HepG2 (cell line): Measurements from ENCODE around the gene CD24. TPM values are rescaled to one million over a fixed set of nuclear protein-coding genes. Genes with fewer than 3 reads are reported as not detected.
A peak's percentile ranks its signal among the peaks of the same experiment; 100 is the strongest.

ENCODE experiments used
- AKAP8 ChIP-seq: sonication (generic); formaldehyde crosslinking; IDR thresholded peaks from 2 replicates; pipeline ENCODE4 v1.5.1; 2020; ENCODE audit warnings: mild to moderate bottlenecking, missing genetic modification reagents
- AKNA ChIP-seq: sonication (generic); formaldehyde crosslinking; IDR thresholded peaks from 2 replicates; pipeline ENCODE4 v1.4.0; 2020; ENCODE audit warnings: missing genetic modification reagents, borderline replicate concordance
- BRCA1 ChIP-seq: sonication (generic); formaldehyde crosslinking; IDR thresholded peaks from 2 replicates; pipeline ENCODE4 v1.4.0; 2020; ENCODE audit warnings: missing genetic modification reagents
- CAMTA2 ChIP-seq: sonication (generic); formaldehyde crosslinking; IDR thresholded peaks from 2 replicates; pipeline ENCODE4 v1.4.0; 2020; ENCODE audit warnings: mild to moderate bottlenecking, missing genetic modification reagents, borderline replicate concordance
- DRAP1 ChIP-seq: IDR thresholded peaks from 2 replicates; pipeline ENCODE4 v1.6.1; 2016; ENCODE audit warnings: missing genetic modification reagents, missing compliant biosample characterization
- HNF4A ChIP-seq: sonication (generic); formaldehyde crosslinking; IDR thresholded peaks from 2 replicates; pipeline ENCODE4 v1.4.0; 2020; ENCODE audit warnings: missing genetic modification reagents
- HOXA3 ChIP-seq: sonication (generic); formaldehyde crosslinking; IDR thresholded peaks from 2 replicates; pipeline ENCODE4 v1.5.0; 2020; ENCODE audit warnings: missing genetic modification reagents
- HOXA5 ChIP-seq: sonication (generic); formaldehyde crosslinking; IDR thresholded peaks from 2 replicates; pipeline ENCODE4 v1.4.0; 2020; ENCODE audit warnings: missing genetic modification reagents
- MIER3 ChIP-seq: IDR thresholded peaks from 2 replicates; pipeline ENCODE4 v1.6.1; 2016; ENCODE audit warnings: missing compliant biosample characterization, borderline replicate concordance
- SAFB2 ChIP-seq: sonication (generic); formaldehyde crosslinking; IDR thresholded peaks from 2 replicates; pipeline ENCODE4 v1.5.1; 2020; ENCODE audit warnings: missing genetic modification reagents, low read depth, mild to moderate bottlenecking, borderline replicate concordance
- SOX5 ChIP-seq: IDR thresholded peaks from 2 replicates; pipeline ENCODE4 v1.6.1; 2016; ENCODE audit warnings: borderline replicate concordance
- ZBTB2 ChIP-seq: sonication (generic); formaldehyde crosslinking; IDR thresholded peaks from 2 replicates; pipeline ENCODE4 v1.8.0; 2022; ENCODE audit warnings: low read depth, missing genetic modification reagents
- ZNF230 ChIP-seq: sonication (generic); formaldehyde crosslinking; IDR thresholded peaks from 2 replicates; pipeline ENCODE4 v1.4.0; 2020; ENCODE audit warnings: mild to moderate bottlenecking, missing genetic modification reagents
- ZNF235 ChIP-seq: sonication (generic); formaldehyde crosslinking; IDR thresholded peaks from 2 replicates; pipeline ENCODE4 v1.8.1; 2023; ENCODE audit warnings: mild to moderate bottlenecking, missing genetic modification reagents, borderline replicate concordance
- ZNF274 ChIP-seq: sonication (generic); formaldehyde crosslinking; IDR thresholded peaks from 2 replicates; pipeline ENCODE4 v1.5.1; 2020; ENCODE audit warnings: mild to moderate bottlenecking, missing genetic modification reagents
- ZNF280D ChIP-seq: sonication (generic); formaldehyde crosslinking; IDR thresholded peaks from 2 replicates; pipeline ENCODE4 v1.5.1; 2020; ENCODE audit warnings: mild to moderate bottlenecking, missing genetic modification reagents
- ZNF30 ChIP-seq: sonication (generic); formaldehyde crosslinking; IDR thresholded peaks from 2 replicates; pipeline ENCODE4 v1.5.0; 2020; ENCODE audit warnings: mild to moderate bottlenecking, missing genetic modification reagents
- ZNF343 ChIP-seq: sonication (generic); formaldehyde crosslinking; IDR thresholded peaks from 2 replicates; pipeline ENCODE4 v1.4.0; 2020; ENCODE audit warnings: mild to moderate bottlenecking, missing genetic modification reagents
- ZNF577 ChIP-seq: sonication (generic); formaldehyde crosslinking; IDR thresholded peaks from 2 replicates; pipeline ENCODE4 v1.4.0; 2020; ENCODE audit warnings: mild to moderate bottlenecking, low read depth, missing genetic modification reagents, borderline replicate concordance
- ZNF619 ChIP-seq: sonication (generic); formaldehyde crosslinking; IDR thresholded peaks from 2 replicates; pipeline ENCODE4 v1.4.0; 2020; ENCODE audit warnings: mild to moderate bottlenecking, missing genetic modification reagents
- ZNF790 ChIP-seq: sonication (generic); formaldehyde crosslinking; IDR thresholded peaks from 2 replicates; pipeline ENCODE4 v1.8.0; 2022; ENCODE audit warnings: missing genetic modification reagents, mild to moderate bottlenecking, borderline replicate concordance
- ZSCAN21 ChIP-seq: sonication (generic); formaldehyde crosslinking; IDR thresholded peaks from 2 replicates; pipeline ENCODE4 v1.8.0; 2022; ENCODE audit warnings: mild to moderate bottlenecking, missing genetic modification reagents, moderate library complexity, borderline replicate concordance
- polyA plus RNA-seq, 8 experiments: library from polyadenylated mRNA; depleted of rRNA in 3 of 8; stranded (reverse) in 7 of 8; unstranded in 1 of 8; fragments of >200 nt; fragmentation: Illumina TruSeq in 4 of 8; extraction: Trizol in 4 of 8; gene quantifications; 2 replicates each; pipeline versions ENCODE4 v1.2.1 to v1.2.3, GENCODE V29; 2011 to 2016; ENCODE audit warnings: low read depth in 4 of 8, missing spikeins in 1 of 8, mixed read lengths in 1 of 8; ENCODE audit not compliant: insufficient read depth in 1 of 8
- total RNA-seq, 5 experiments: library from RNA; depleted of rRNA; stranded (reverse); fragments of >200 nt; fragmentation: Illumina TruSeq; extraction: Trizol; gene quantifications; 2 replicates each; pipeline ENCODE4 v1.2.3, GENCODE V29; 2016; ENCODE audit warnings: low read depth in 1 of 5

Gene CD24
- total and polyA plus RNA-seq, 2 of the 13 experiments (the other 11 are each of a cell fraction or from before 2014, with no cell fraction given) = 11.3 to 30.5 TPM

GRCh38 chr6:106979435-106979884 is 4.9 kb upstream of the CD24 start (continued):
- TF ChIP-seq AKAP8 (CRISPR knock-in tag) = no peak
- peak; percentile 39; the same call in 1 of the 2 replicates for TF ChIP-seq HNF4A
- TF ChIP-seq ZNF280D = no peak
- TF ChIP-seq DRAP1 (CRISPR knock-in tag) = 0 out of 2 replicates have a peak, but pooled peaks have one; percentile 37
- TF ChIP-seq ZNF30 (CRISPR knock-in tag) = no peak
- TF ChIP-seq ZSCAN21 (CRISPR knock-in tag) = no peak
- no peak for TF ChIP-seq ZNF619 (CRISPR knock-in tag)
- no peak for TF ChIP-seq MIER3 (CRISPR knock-in tag)
- no peak for TF ChIP-seq ZNF790 (CRISPR knock-in tag)
- TF ChIP-seq SAFB2 = no peak
- no peak for TF ChIP-seq ZNF577
- TF ChIP-seq CAMTA2 (CRISPR knock-in tag) = no peak
- TF ChIP-seq HOXA5 = no peak
- no peak for TF ChIP-seq BRCA1 (CRISPR knock-in tag)
- TF ChIP-seq ZNF230 (CRISPR knock-in tag) = no peak
- no peak for TF ChIP-seq ZNF274 (CRISPR knock-in tag)
- TF ChIP-seq ZBTB2 (CRISPR knock-in tag) = no peak
- TF ChIP-seq AKNA (CRISPR knock-in tag) = no peak
- TF ChIP-seq ZNF343 = no peak
- TF ChIP-seq HOXA3 (CRISPR knock-in tag) = 0 out of 2 replicates have a peak, but pooled peaks have one; percentile 33
- no peak; the same call in 1 of the 2 replicates for TF ChIP-seq SOX5 (CRISPR knock-in tag)
- no peak for TF ChIP-seq ZNF235 (CRISPR knock-in tag)
